Neutrophil (primary cell): ENCODE results near the gene DENND1A.

Experiments used
- H3K27ac ChIP-seq: fragments of 200-600 bp; sonication (generic); 2 replicates; pipeline ENCODE4 v1.5.1; 2016; ENCODE audit warnings: mild to moderate bottlenecking, moderate library complexity
- H3K27me3 ChIP-seq: fragments of 200-600 bp; sonication (generic); 2 replicates; pipeline ENCODE4 v1.6.0; 2016; ENCODE audit warnings: mild to moderate bottlenecking
- H3K36me3 ChIP-seq: fragments of 200-600 bp; sonication (generic); 2 replicates; pipeline ENCODE4 v1.5.1; 2017
- H3K4me1 ChIP-seq, 2 experiments: fragments of 200-600 bp in 1 of 2; sonication (generic) in 1 of 2; 1 replicate in 1 of 2; 2 replicates in 1 of 2; pipeline versions ENCODE4 v1.5.1 to v1.6.1; 2013 to 2016; ENCODE audit warnings: low read depth in 1 of 2, low read length in 1 of 2, mild to moderate bottlenecking in 1 of 2, moderate library complexity in 1 of 2; ENCODE audit not compliant: control insufficient read depth in 1 of 2, insufficient read depth in 1 of 2
- H3K4me3 ChIP-seq, 2 experiments: fragments of 200-600 bp in 1 of 2; sonication (generic) in 1 of 2; 1 replicate in 1 of 2; 2 replicates in 1 of 2; pipeline ENCODE4 v1.5.1; 2013 to 2016; ENCODE audit warnings: low read depth in 1 of 2, low read length in 1 of 2, mild to moderate bottlenecking in 1 of 2, moderate library complexity in 1 of 2
- H3K9me3 ChIP-seq: fragments of 200-600 bp; sonication (generic); 2 replicates; pipeline ENCODE4 v1.5.1; 2016
- CTCF ChIP-seq: fragments of 200-600 bp; sonication (generic); IDR thresholded peaks from 2 replicates; pipeline ENCODE4 v1.5.1; 2016; ENCODE audit warnings: antibody characterized with exemption

The DENND1A gene

GRCh38 chr9:123710299-123710698 is 219.6 kb downstream of the DENND1A start:
- H3K27ac ChIP-seq, result no peak overlapping the region
- H3K4me3 ChIP-seq, result no peak overlapping the region
- H3K36me3 ChIP-seq, result no peaks in the 10 kb centered on the region
- TF ChIP-seq CTCF, result no peak
- no peaks in the 10 kb centered on the region for H3K9me3 ChIP-seq
- no peaks in the 10 kb centered on the region for H3K4me1 ChIP-seq
- H3K27me3 ChIP-seq, result no peaks in the 10 kb centered on the region

- Histone ChIP-seq H3K27ac (no peak overlapping the region), H3K4me3 (no peak overlapping the region), H3K36me3 (no peaks in the 10 kb centered on the region), H3K9me3 (peaks cover 6% of the 10 kb centered on the region), H3K27me3 (no peaks in the 10 kb centered on the region), H3K4me1 (no peaks in the 10 kb centered on the region)
- TF ChIP-seq CTCF, result no peak
These were observed 227.4 kb downstream of the DENND1A start for GRCh38 chr9:123702483-123702882.

- Histone ChIP-seq H3K4me1 (no peaks in the 10 kb centered on the region), H3K9me3 (peaks cover under 1% of the 10 kb centered on the region), H3K27me3 (no peaks in the 10 kb centered on the region), H3K36me3 (no peaks in the 10 kb centered on the region), H3K27ac (no peak overlapping the region), H3K4me3 (no peak overlapping the region)
- TF ChIP-seq CTCF, result no peak
These were observed 232.2 kb downstream of the DENND1A start for GRCh38 chr9:123697686-123698085.

GRCh38 chr9:123696476-123696875 is 233.4 kb downstream of the DENND1A start:
- no peak for TF ChIP-seq CTCF
- H3K27ac ChIP-seq, result no peak overlapping the region
- H3K4me3 ChIP-seq, result no peak overlapping the region
- H3K27me3 ChIP-seq, result no peaks in the 10 kb centered on the region
- no peaks in the 10 kb centered on the region for H3K4me1 ChIP-seq
- H3K36me3 ChIP-seq, result no peaks in the 10 kb centered on the region
- H3K9me3 ChIP-seq, result no peaks in the 10 kb centered on the region

- TF ChIP-seq CTCF, result no peak
- no peak overlapping the region for H3K4me3 ChIP-seq
These were observed 234.5 kb downstream of the DENND1A start for GRCh38 chr9:123695386-123695785.

GRCh38 chr9:123691765-123692303 is 238.1 kb downstream of the DENND1A start:
- Histone ChIP-seq H3K27me3 (no peaks in the 10 kb centered on the region), H3K4me3 (no peak overlapping the region), H3K36me3 (no peaks in the 10 kb centered on the region), H3K9me3 (no peaks in the 10 kb centered on the region), H3K27ac (no peak overlapping the region), H3K4me1 (peaks cover 4 to 9% of the 10 kb centered on the region in 2 experiments)
- no peak for TF ChIP-seq CTCF

More at GRCh38 chr9:123695386-123695785, 234.5 kb downstream of the DENND1A start:
- Histone ChIP-seq H3K9me3 (no peaks in the 10 kb centered on the region), H3K36me3 (no peaks in the 10 kb centered on the region), H3K27ac (no peak overlapping the region), H3K27me3 (no peaks in the 10 kb centered on the region), H3K4me1 (no peaks in the 10 kb centered on the region)
